ENCODE measurements around the gene AP5Z1.

DNA sequence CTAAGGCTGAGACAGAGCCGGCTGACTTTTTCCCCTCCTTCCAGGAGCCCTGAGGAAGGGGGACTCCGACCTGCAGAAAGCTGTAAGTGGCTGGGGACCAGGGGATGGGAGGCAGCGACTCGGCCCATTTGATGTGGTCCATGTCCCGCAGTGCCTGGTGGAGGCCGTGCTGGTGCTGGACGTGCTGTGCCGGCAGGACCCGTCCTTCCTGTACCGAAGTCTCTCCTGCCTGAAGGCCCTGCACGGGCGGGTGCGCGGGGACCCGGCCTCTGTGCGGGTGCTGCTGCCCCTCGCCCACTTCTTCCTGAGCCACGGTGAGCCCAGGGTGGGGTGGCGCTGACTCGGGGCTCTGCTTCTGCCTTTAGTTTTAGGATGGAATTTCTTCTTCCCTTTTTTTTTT, 9.9 kb downstream of the AP5Z1 start:
- TF ChIP-seq, protein P1, sequence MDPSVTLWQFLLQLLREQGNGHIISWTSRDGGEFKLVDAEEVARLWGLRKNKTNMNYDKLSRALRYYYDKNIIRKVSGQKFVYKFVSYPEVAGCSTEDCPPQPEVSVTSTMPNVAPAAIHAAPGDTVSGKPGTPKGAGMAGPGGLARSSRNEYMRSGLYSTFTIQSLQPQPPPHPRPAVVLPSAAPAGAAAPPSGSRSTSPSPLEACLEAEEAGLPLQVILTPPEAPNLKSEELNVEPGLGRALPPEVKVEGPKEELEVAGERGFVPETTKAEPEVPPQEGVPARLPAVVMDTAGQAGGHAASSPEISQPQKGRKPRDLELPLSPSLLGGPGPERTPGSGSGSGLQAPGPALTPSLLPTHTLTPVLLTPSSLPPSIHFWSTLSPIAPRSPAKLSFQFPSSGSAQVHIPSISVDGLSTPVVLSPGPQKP (IDR thresholded peaks at IDR 0.05; ENCODE audit: borderline replicate concordance, low read depth, low read length) = no peak
- TF ChIP-seq, protein P2, sequence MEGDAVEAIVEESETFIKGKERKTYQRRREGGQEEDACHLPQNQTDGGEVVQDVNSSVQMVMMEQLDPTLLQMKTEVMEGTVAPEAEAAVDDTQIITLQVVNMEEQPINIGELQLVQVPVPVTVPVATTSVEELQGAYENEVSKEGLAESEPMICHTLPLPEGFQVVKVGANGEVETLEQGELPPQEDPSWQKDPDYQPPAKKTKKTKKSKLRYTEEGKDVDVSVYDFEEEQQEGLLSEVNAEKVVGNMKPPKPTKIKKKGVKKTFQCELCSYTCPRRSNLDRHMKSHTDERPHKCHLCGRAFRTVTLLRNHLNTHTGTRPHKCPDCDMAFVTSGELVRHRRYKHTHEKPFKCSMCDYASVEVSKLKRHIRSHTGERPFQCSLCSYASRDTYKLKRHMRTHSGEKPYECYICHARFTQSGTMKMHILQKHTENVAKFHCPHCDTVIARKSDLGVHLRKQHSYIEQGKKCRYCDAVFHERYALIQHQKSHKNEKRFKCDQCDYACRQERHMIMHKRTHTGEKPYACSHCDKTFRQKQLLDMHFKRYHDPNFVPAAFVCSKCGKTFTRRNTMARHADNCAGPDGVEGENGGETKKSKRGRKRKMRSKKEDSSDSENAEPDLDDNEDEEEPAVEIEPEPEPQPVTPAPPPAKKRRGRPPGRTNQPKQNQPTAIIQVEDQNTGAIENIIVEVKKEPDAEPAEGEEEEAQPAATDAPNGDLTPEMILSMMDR (conservative IDR thresholded peaks at IDR 0.05; ENCODE audit: low read depth, low read length) = no peak
- no peak for TF ChIP-seq MAZ (IDR thresholded peaks at IDR 0.05; ENCODE audit: borderline replicate concordance, low read depth, low read length)
- no peak for TF ChIP-seq POLR2A (IDR thresholded peaks at IDR 0.05; ENCODE audit: low read depth, low read length)
- no peak for TF ChIP-seq MAFK (IDR thresholded peaks at IDR 0.05; ENCODE audit: low read depth, low read length)
- TF ChIP-seq NFE2L2 (IDR thresholded peaks at IDR 0.05; ENCODE audit: low read depth, low read length) = no peak
- TF ChIP-seq RCOR1 (IDR thresholded peaks at IDR 0.05; ENCODE audit: insufficient replicate concordance, low read length) = no peak
